Hypothalamus (tissue), 51 donors: ENCODE results near the gene STON2.
"Not testable (repeated sequence)": the region's sequence is repeated elsewhere in the genome, so short reads cannot be mapped to it uniquely, and the experiment has no call there.

Experiments
- DNase-seq, 51 donors: peaks; one replicate each; lab custom pipeline; 2025; lab: John Stamatoyannopoulos, UW

Gene STON2

DNA sequence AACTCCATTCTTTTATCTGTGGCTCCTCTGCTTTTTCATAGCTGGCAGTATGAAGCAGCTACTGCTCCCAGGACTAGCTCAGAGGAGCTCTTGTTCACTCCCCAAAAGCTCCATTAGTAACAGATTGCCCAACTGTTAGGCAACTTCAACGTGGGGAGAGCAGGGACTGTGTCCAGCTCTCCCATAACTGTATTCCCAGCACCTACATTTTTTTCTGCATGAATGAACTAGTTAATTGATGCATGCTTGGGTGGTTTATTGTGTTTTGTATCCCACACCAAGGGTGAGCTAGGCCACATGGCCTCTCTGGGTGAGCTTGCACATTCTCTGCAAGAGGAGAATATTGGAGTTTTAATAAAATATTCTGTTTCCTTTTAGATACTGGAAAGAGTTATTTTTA lies 15.2 kb downstream of the STON2 start:
- peak in 1 of 51 donors; percentile 32 for DNase-seq

DNA sequence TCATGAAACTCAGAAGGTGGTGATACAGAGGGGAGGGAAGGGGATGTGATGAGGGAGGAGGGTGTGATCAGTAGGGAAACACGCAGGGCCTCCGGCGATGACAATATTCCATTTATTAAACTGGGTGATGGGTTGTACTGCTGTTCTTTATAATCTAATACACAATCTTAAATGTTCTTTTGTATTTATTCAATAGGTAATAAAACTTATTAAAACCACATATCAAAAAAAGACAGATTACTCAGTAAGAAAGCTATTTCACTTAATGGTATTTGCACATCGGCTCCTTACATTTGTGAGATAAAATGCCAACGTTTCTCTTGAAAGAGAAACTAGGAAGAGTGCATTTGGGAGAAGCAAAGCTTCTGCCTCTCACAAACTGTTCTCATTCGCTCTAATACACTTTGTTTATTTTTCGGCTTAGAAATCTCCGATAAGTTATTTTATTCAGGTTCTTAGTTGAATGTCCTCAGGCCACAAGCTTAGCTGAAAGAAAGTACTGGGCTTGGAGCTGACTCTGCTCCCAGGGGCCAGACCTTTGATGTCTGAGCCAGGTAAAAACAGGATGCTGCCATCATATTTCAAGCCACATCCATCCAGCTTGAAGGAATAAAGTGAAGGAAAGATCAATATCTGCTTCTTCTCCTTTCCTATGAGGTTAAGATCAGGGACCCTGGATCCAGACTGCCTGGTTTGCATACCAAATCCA lies 17.5 kb downstream of the STON2 start:
- peak in 1 of 51 donors; percentile 20 for DNase-seq

DNA sequence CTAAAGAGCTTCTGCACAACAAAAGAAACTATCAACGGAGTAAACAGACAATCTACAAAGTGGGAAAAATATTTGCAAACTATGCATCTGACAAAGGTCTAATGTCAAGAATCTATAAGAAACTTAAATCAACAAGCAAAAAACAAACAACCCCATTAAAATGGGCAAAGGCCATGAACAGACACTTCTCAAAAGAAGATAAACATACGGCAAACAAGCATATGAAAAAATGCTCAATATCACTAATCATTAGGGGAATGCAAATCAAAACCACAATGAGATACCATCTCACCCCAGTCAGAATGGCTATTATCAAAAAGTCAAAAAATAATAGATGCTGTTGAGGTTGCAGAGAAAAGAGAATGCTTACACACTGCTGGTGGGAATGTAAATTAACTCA lies 20.1 kb downstream of the STON2 start:
- DNase-seq, result not testable (repeated sequence)

DNA sequence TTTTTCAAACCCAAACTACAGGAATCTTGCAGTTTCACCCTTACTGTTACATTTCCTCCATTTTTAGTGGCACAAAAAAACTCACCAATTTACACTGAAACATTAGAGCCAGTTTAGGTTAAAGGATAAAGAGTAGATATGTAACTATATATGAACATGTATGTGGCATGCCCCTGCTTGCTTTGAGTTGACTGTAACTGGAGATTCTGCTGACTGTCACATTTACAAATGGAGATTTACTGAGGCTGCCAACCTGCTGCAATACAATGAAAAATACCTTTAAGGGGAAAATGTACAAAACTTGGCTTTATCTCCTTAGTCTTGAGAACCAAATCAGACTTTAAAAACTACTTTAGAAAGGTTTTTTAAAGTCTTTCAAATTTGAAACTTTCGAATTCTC lies 28.3 kb downstream of the STON2 start:
- DNase-seq, result no peak

DNA sequence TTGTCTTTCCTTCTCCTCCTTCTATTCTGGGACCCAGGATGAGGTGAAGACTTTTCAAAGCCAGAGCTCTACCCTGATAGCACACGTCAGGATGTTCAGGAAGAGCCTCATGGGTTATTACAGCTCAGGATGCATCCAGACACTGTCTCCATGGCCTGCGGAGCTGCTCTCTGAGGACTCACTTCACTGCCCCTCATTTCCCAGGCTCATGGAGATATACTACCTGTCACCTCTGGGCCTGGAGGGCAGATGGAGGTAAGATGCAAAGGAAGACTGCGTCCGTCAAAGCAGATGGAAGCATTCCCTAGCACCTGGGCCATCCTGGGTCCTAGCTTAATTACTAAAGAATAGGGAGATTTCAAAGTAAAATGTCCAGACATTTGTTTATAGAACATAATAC lies 32.6 kb downstream of the STON2 start:
- DNase-seq, result no peak

DNA sequence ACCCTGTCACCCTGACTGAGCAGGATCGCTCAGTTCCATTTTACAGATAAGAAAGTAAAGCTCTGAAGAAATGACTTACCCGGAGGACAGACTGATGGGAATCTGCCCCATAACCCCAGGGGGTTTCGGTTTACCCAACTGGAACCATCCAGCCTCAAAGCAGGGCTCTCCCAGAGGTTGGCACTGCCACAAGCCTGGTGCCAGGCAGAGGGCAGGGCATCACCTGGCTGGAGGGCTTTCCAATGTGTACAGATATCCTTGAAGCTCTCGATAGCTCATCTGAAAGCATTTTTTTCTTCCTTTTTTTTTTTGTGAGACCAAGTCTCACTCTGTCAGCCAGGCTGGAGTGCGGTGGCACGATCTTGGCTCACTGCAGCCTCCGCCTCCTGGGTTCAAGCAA lies 33.2 kb downstream of the STON2 start:
- no peak for DNase-seq

DNA sequence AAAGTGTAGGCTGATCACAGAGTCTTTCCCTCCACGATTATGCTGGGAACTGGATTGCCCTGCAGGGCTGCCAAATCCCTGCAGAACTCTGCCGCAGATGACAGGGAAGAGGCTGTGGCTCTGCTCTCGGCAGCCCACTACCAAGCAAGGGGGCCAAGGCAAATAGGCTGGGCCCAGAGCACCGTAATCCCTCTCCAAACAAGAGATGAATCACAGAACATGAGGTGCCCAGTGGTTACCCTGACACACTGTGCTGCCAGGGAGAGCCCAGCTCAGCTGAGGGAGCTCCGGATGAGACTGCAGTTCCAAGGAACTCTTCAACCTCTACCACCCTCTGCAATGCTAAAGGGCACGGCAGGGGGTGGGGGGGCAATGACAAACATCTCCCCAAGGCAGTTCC lies 33.9 kb downstream of the STON2 start:
- peak in 22 of 51 donors; percentile 8 to 67 (median 37) for DNase-seq

DNA sequence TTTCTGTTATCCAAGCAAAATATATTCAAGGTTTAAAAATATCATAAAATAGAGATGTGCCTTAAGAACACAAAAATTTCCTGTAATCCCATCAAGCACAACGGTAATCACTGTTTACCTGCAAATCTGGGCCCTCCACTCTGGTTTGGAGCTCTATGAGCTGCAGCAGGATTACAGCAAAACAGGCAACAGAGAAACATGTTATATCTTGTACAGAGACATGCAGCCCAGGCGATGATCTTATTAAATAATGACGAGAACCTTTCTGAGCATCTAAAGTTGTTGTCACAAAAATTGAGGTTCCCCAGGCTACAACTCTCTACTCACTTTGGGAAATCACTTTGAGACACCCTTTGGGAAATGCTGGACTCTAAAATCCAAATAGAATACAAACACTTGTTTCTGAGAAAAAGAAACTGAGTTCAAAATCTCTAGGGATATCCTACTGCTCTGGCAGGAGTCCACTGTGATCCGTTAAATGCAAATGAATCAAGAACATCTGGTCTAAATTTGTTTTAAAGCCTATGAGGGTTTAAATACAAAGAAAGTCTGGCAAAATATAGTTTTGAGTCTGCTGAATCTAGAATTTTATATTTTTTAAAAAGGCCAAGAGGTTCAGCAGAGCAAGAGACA lies 36.3 kb downstream of the STON2 start:
- DNase-seq, result no peak

DNA sequence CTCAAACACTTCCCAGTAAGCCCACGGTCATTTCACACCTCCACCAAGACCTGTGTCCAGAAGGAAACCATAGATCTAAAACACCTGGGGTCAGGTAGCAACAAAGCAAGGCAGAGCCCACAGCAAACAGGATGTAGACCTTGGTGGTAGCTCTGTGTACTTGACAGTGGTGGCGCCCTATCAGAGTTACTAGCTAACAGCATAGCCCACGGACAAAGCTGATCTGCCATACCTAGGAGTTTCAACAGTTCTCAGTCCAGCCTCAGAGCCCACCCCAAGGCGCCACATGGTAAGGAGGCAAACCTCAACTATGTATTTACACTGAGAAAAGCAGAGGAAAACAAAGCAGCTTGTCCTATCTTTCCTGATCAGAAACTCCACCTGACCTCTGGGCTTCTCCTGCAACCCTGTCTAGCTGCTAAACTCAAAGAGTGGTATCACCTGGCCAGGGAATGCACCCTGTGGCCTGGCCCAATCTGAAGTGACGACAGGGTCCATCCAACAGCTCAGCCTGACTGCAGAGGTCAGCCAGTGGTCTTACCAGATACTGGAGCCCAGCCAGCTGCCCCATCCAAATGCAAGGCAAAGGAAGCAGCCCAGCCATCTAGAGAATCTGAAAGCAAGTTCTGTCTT lies 46.3 kb downstream of the STON2 start:
- no peak for DNase-seq

DNA sequence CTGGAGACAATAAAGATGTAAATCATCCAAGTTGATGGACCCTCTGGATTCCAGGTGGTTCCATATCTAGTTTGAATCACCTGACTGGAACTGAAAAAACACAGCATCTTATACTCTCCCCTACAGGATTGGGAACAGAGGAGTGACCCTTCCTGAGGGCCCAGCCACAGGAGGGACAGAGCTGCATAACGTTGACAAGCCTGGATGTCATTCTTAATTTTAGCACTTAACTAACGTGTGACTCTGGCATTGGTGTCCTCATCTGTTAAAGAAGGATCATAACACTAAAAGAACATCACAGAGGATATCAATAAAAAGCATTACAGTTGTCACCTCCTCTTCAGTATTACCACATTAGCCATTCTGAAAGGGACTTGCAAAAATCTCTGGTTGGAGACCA lies 47.7 kb downstream of the STON2 start:
- no peak for DNase-seq

DNA sequence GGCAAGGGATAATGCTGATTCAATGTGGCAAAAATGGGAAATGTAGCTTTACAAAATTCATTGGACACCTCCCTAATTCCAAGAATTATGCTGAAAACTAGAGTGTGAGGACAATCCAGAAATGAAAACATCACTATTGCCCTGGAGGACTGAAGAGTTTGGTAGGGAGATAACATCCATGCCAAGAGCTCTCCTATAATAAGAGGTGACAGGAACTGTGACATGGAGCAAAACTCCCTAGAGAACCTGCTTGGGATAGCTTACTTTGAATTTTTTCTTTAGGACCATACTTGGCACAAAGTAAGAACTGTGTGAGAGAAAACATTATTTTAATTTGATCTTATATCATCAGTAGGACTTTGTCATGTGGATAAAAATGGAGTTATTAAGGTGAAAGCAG lies 48.9 kb downstream of the STON2 start:
- DNase-seq, result no peak

DNA sequence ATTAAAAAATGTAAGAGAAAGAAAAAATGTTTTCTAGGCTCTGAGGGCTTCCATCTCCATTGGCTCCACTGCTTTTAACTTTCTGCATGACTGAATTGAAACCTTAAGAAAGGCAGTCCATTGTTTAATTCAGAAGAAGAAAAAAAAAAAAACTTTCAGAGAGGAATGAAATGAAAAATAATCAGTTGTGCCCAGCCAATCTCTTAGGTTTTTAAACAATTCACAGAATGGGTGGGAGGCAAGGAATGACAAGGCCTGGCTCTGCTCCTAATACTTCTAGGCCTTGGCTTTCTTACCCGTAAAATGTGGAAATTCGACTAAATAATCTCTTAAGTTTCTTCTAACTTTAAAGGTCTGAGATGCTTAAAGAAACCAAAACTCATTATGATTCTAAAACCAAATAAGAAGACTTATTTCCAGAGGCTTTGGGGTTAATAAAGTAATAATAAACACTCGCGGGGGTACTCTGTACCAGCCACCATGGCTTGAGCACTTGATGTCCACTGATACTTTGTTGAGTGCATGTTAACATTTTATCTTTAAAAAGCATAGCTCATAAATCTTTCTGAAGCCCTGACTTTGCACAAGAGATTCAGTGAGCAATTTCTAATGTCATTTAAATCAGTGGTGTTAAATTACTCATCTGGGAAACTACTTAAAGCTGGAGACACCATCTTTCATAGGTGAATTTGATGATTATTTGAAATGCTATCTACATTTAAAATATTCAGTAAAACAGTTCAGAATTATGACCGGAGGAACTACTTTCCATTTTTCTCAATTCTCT lies 49.6 kb downstream of the STON2 start:
- peak in 1 of 51 donors; percentile 23 for DNase-seq

DNA sequence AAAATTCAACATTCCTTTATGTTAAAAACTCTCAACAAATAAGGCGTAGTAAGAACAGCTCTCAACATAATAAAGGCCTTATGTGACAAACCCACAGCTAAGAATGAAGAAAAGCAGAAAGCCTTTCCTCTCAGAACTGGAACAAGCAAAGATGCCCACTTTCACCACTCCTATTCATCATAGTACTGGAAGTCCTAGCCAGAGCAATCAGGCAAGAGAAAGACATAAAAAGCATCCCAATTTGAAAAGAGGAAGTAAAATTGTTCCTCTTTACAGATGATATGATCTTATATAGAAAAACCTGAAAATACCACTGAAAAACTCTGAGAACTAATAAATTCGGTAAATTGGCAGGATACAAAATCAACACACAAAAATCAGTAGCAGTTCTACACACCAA lies 52.1 kb downstream of the STON2 start:
- no peak for DNase-seq

DNA sequence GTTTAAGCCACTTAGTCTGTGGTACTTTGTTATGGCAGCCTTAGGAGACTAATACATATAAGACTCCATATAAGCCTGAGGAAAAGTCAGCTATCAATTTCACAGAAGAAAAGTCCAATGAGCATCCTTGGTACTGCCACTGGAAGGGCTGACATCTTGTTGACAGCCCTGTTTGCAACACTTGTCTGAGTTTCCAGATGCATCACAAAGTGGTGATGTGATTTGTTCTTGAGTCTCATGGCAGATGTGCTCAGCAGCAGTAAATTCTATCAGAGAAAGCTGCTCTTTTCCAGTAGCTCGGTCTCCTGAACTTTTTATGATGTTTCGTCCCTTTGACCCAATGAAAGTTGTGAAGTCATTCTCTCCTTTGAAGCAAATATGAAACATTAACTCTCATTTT lies 54.3 kb downstream of the STON2 start:
- DNase-seq, result no peak

DNA sequence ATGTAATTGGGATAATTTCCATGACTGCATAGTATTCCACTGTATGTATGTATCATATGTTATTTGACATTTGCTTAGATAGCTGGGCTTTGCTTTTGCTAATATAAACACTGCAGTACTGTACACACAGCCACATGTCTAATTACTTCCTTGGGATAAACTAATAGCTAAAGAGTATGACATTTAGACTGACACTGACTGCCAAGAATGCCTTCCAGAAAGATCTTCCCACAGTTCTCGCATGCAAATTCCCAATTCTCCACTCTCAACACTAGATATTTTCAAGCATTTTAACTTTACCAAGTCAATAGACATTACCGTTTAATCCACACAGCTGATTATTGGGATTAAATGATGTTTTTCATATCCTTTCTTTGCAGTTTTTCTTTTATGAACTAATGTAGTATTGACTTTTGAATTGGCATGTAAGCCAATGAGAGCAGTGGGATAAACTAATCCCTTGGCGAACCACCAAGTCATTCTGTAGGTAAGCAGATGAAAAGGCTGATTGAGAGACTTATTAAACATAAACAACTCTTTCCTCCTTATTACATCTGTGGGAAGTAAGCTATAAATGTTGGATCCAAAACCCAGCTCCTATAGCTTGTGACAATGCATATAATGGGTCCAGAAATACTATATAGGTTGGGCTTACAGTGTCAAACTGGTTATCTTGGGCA lies 55.5 kb downstream of the STON2 start:
- DNase-seq, result no peak

DNA sequence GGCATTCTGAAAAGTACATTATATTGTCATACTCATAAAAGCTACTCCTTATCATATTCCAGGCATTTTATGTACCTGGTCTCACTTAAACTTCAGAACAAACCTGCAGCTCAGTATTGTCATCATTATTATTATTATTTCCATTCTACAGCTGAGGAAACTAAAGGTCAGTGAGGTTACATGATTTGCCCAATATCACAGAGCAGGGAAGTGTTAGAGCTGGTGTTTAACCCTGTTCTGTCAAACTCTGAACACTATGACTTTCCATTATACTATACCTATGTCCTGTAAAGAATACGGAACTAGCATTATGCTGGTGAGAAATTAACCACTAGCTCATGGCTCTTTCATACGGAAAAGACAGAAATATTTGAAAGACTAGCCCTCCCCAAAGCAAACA lies 56.4 kb downstream of the STON2 start:
- no peak for DNase-seq

DNA sequence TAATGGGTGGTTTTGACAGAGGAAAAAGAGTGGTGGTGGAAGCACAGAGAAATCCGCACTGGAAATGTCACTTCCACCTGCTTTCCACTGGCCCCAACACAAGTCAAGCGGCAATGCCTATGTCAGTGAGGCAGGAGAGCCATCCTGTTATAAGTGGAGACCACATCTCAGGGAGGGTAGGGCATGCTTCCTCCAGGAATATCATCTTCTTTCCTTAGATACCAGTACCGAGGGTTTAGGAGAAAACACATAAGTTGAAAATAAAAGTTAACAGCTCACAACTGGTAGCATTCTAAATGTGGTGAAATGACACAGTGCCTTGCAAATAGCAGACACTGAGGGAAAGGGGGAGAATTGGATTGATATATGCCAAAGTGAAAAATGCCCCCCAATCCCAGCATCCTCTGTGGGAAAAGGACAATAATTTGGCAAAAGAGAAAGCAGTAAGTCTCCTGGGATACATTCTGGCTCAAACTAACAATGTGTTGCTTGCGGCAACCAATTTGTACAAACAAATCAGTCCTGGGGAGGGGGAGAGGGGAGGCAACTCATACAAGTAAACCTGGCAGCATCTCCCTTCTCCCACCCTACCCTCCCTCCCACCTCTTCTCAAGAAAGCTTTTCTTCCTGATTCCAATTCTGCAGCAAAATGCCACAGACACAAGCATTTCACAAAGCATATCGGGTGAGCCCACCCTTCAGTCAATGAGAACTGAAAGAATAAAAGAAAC lies 57.1 kb downstream of the STON2 start:
- DNase-seq, result peak in 10 of 51 donors; percentile 13 to 57 (median 26)

DNA sequence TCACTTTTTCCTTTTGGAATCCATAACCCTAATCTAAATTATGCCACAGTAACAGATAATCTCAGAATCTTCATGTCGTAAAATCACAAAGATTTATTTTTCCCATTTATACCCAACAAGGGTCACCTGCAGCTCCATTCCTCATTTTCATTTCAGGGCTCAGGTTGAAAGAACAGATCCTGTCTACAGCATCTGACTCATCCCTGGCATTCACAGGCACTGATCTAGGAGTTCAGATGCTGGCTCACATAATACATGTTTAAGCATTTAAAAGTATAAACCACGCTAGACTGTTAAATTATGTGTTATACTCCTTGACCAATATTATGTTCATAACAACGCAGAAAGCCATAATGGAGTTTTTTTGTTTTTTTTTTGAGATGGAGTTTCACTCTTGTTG lies 58.3 kb downstream of the STON2 start:
- DNase-seq, result no peak

DNA sequence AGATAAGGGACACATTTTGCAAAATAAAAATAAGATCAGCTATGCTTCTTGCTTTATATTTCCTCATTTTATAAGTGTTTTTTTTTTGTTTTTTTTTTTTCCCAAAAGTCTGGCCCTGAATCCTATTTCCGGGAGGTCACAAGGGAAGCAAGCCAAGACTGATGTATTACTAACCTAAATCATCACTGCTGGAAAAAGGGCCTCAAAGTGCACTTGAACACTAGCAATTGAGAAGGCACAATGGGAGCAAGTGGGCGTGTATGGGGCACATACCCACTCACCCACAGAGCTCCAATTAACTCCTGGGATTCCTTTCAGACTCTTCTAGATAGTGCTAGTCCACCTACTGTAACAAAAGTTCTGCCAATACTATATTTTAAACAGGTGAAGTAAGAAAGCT lies 58.8 kb downstream of the STON2 start:
- DNase-seq, result no peak

DNA sequence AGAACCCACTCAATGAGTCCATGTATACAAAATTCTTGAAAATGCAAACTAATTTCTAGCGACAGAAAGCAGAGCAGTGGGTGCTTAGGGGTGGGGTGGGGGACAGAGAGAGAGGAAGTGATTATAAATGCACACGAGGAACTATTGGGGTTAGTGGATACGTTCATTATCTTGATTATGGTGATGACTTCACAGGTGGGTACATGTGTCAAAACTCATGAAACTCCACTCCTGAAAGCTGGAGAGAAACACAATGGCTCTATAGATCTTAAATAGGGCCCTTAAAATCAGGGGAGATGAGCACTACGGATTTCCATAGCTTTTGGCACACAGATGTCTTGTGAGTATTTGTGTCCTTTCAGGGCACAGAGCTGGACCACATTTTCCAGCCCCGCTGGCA lies 59.9 kb downstream of the STON2 start:
- no peak for DNase-seq
